Neural progenitor cell (in vitro differentiated cells): ENCODE data around the gene C22orf15. TPM values are rescaled to one million over a fixed set of nuclear protein-coding genes. Genes with fewer than 3 reads are reported as not detected.

ENCODE experiments used
- DNase-seq: peaks from one replicate; pipeline ENCODE4 v3.0.0-alpha.2; 2016; ENCODE audit warnings: low spot score
- H2AFZ ChIP-seq: fragments of 200-600 bp; sonication (generic); replicated peaks from 2 replicates; pipeline ENCODE4 v1.6.1; 2016; ENCODE audit warnings: antibody characterized with exemption
- H3F3A ChIP-seq: fragments of 200-600 bp; sonication (generic); 2 replicates; pipeline ENCODE4 v1.6.1; 2016; ENCODE audit warnings: antibody characterized with exemption, low read depth
- H3K27ac ChIP-seq: fragments of 200-600 bp; sonication (generic); 2 replicates; pipeline ENCODE4 v1.5.1; 2016; ENCODE audit warnings: mild to moderate bottlenecking
- H3K27me3 ChIP-seq: fragments of 200-600 bp; sonication (generic); 2 replicates; pipeline ENCODE4 v1.6.1; 2016; ENCODE audit warnings: mild to moderate bottlenecking, moderate library complexity
- H3K36me3 ChIP-seq: fragments of 200-600 bp; sonication (generic); 2 replicates; pipeline ENCODE4 v1.5.1; 2016
- H3K4me1 ChIP-seq: fragments of 200-600 bp; sonication (generic); 2 replicates; pipeline ENCODE4 v1.6.1; 2016; ENCODE audit warnings: mixed run types
- H3K4me2 ChIP-seq: fragments of 200-600 bp; sonication (generic); 2 replicates; pipeline ENCODE4 v1.6.1; 2016
- H3K4me3 ChIP-seq: fragments of 200-600 bp; sonication (generic); 2 replicates; pipeline ENCODE4 v1.5.1; 2016
- H3K79me2 ChIP-seq: fragments of 200-600 bp; sonication (generic); 2 replicates; pipeline ENCODE4 v1.6.1; 2016; ENCODE audit warnings: low read depth
- H3K9ac ChIP-seq: fragments of 200-600 bp; sonication (generic); 2 replicates; pipeline ENCODE4 v1.6.1; 2016
- H3K9me3 ChIP-seq: fragments of 200-600 bp; sonication (generic); 2 replicates; pipeline ENCODE4 v1.5.1; 2016; ENCODE audit warnings: low read depth
- H4K20me1 ChIP-seq: fragments of 200-600 bp; sonication (generic); 2 replicates; pipeline ENCODE4 v1.6.1; 2016; ENCODE audit warnings: low read depth
- H3K27ac Mint-ChIP-seq: 3 replicates; pipeline ENCODE4 v1.8.0; 2021; ENCODE audit warnings: mixed read lengths
- H3K27me3 Mint-ChIP-seq: 2 replicates; pipeline ENCODE4 v1.8.0; 2022; ENCODE audit warnings: low read depth, mild to moderate bottlenecking, inconsistent platforms, moderate library complexity, mixed read lengths; ENCODE audit not compliant: insufficient read depth
- H3K36me3 Mint-ChIP-seq: 3 replicates; pipeline ENCODE4 v1.8.0; 2021; ENCODE audit warnings: mixed read lengths
- H3K4me1 Mint-ChIP-seq: 3 replicates; pipeline ENCODE4 v1.8.0; 2021; ENCODE audit warnings: mixed read lengths
- H3K4me3 Mint-ChIP-seq: 3 replicates; pipeline ENCODE4 v1.8.0; 2021; ENCODE audit warnings: mild to moderate bottlenecking, moderate library complexity, mixed read lengths
- H3K9me3 Mint-ChIP-seq: 3 replicates; pipeline ENCODE4 v1.8.0; 2020; ENCODE audit warnings: mixed read lengths
- CTCF ChIP-seq: fragments of 200-600 bp; sonication (generic); IDR thresholded peaks from 2 replicates; pipeline ENCODE4 v1.5.1; 2017; ENCODE audit warnings: antibody characterized with exemption, mild to moderate bottlenecking
- EZH2 ChIP-seq: fragments of 200-600 bp; sonication (generic); IDR thresholded peaks from 2 replicates; pipeline ENCODE4 v1.6.1; 2017; ENCODE audit warnings: antibody characterized with exemption, mild to moderate bottlenecking, moderate library complexity
- EZH2phosphoT487 ChIP-seq: fragments of 200-600 bp; sonication (generic); IDR thresholded peaks from 2 replicates; pipeline ENCODE4 v1.6.1; 2017; ENCODE audit warnings: antibody characterized with exemption
- total RNA-seq: library from RNA; depleted of rRNA; stranded (reverse); fragments of >200 nt; gene quantifications from 2 replicates; pipeline ENCODE4 v1.2.3, GENCODE V29; 2015; ENCODE audit warnings: low replicate concordance

The C22orf15 gene
- total RNA-seq, 1 donor from 2014 or later, result 0.56 TPM

DNA sequence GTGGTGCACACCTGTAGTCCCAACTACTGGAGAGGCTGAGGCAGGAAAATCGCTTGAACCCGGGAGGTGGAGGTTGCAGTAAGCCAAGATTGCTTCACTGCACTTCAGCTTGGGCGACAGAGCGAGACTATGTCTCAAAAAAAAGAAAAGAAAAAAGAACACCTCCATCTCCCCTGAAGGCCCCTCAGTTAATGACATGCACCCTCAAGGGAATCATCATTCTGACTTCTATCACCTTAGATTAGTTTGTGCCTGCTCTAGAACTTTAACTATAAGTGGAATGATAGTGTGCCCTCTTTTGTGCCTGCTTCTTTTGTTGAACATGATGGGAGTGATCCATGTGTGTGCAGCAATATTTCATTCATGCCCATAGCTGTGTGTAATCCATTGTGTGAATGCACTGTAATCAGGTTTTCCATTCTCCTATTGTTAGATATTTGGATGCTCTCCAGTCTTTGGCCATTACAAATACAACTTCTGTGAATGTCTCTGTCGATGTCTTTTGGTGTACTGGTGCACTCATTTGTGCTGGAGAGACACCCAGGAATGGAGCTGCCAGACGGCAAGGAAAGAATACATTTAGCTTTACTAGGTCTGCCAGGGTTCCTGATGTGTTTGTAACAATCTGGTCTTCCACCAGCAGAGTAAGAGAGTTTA lies 7.7 kb upstream of the C22orf15 start:
- Histone ChIP-seq H3K27me3 (no peaks in the 10 kb centered on the region), H3K36me3 (no peaks in the 10 kb centered on the region), H3K4me2 (no peak overlapping the region), H3K4me3 (no peak overlapping the region), H3K27ac (no peak overlapping the region), H3F3A (peaks cover 18% of the 10 kb centered on the region), H3K79me2 (no peaks in the 10 kb centered on the region), H3K9me3 (no peaks in the 10 kb centered on the region), H3K9ac (no peak overlapping the region), H2AFZ (no peak overlapping the region), H4K20me1 (no peaks in the 10 kb centered on the region), H3K4me1 (peaks cover 4% of the 10 kb centered on the region)
- DNase-seq, result no peak
- no peak overlapping the region for H3K4me3 Mint-ChIP-seq
- no peaks in the 10 kb centered on the region for H3K36me3 Mint-ChIP-seq
- H3K9me3 Mint-ChIP-seq, result no peaks in the 10 kb centered on the region
- H3K27ac Mint-ChIP-seq, result no peak overlapping the region
- TF ChIP-seq EZH2 (no peak), CTCF (no peak), EZH2phosphoT487 (no peak)
- peaks cover 5% of the 10 kb centered on the region for H3K27me3 Mint-ChIP-seq
- peaks cover 26% of the 10 kb centered on the region for H3K4me1 Mint-ChIP-seq

DNA sequence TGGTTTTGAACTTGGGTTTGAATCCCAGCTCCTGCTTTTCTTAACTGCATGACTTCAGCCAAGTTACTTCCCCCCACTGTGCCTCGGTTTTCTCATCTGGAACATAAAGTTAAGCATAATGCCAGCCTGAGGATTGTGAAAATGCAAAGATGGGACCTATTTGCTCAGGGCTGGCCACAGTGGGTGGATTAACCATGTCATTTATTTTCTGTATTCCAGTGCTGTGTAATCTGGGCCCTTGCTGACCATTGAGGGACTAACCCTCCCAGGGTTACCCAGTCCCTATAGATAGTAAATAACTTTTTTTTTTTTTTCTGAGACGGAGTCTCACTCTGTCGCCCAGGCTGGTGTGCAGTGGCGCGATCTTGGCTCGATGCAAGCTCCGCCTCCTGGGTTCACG lies 7.1 kb upstream of the C22orf15 start:
- Mint-ChIP-seq H3K4me1 (peaks cover 22% of the 10 kb centered on the region), H3K4me3 (no peak overlapping the region), H3K27ac (no peak overlapping the region), H3K27me3 (peaks cover 6% of the 10 kb centered on the region), H3K9me3 (no peaks in the 10 kb centered on the region), H3K36me3 (no peaks in the 10 kb centered on the region)
- no peaks in the 10 kb centered on the region for H3K9me3 ChIP-seq
- no peak overlapping the region for H3K27ac ChIP-seq
- H3K36me3 ChIP-seq, result no peaks in the 10 kb centered on the region
- no peaks in the 10 kb centered on the region for H3K79me2 ChIP-seq
- no peaks in the 10 kb centered on the region for H3K27me3 ChIP-seq
- H3K4me1 ChIP-seq, result no peaks in the 10 kb centered on the region
- no peaks in the 10 kb centered on the region for H4K20me1 ChIP-seq
- DNase-seq, result no peak
- no peak overlapping the region for H3K4me3 ChIP-seq
- no peak overlapping the region for H3K4me2 ChIP-seq
- H3F3A ChIP-seq, result peaks cover 18% of the 10 kb centered on the region
- H3K9ac ChIP-seq, result no peak overlapping the region
- no peak for TF ChIP-seq EZH2
- no peak for TF ChIP-seq EZH2phosphoT487
- TF ChIP-seq CTCF, result no peak
- H2AFZ ChIP-seq, result no peak overlapping the region

DNA sequence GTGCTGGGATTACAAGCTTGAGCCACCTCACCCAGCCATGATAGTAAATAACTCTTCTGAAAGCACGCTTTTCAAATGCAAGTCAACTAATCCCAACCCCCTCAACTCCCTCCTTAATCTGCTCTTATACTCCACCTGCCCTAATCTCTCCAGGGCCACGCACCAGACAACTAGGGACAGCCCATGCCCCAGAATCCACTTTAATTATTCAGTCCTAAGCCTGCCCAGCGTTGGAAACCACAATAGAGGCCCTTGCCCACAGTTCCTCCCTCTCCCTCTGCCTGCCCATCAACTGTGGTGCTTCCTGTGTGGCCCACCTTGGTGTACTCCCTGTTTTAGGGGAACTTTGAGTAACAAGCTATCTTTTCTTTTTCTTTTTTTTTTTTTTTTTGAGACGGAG lies 5.9 kb upstream of the C22orf15 start:
- no peaks in the 10 kb centered on the region for H3K27me3 ChIP-seq
- peaks cover 6% of the 10 kb centered on the region for H3K27me3 Mint-ChIP-seq

More for the DNA sequence above, 5.9 kb upstream of the C22orf15 start:
- H3K36me3 Mint-ChIP-seq, result no peaks in the 10 kb centered on the region
- H3K36me3 ChIP-seq, result no peaks in the 10 kb centered on the region
- no peak overlapping the region for H3K4me3 ChIP-seq
- H3K4me3 Mint-ChIP-seq, result peak overlapping the region; percentile 39
- no peaks in the 10 kb centered on the region for H3K4me1 ChIP-seq
- peaks cover 18% of the 10 kb centered on the region for H3K4me1 Mint-ChIP-seq
- no peaks in the 10 kb centered on the region for H3K79me2 ChIP-seq
- H3K9ac ChIP-seq, result no peak overlapping the region
- no peaks in the 10 kb centered on the region for H3K9me3 Mint-ChIP-seq
- no peak overlapping the region for H3K4me2 ChIP-seq
- TF ChIP-seq EZH2phosphoT487, result no peak
- no peak for TF ChIP-seq CTCF
- no peak for TF ChIP-seq EZH2
- no peak for DNase-seq
- no peaks in the 10 kb centered on the region for H4K20me1 ChIP-seq
- H3K27ac ChIP-seq, result no peak overlapping the region
- H3F3A ChIP-seq, result peaks cover 9% of the 10 kb centered on the region
- H2AFZ ChIP-seq, result no peak overlapping the region
- H3K9me3 ChIP-seq, result no peaks in the 10 kb centered on the region
- no peak overlapping the region for H3K27ac Mint-ChIP-seq
